GM15510 (cell line): Measurements from ENCODE around the gene FGF14.

Experiments used
- POLR2A ChIP-seq: IDR thresholded peaks from 3 replicates; pipeline ENCODE4 v1.6.1; 2011; ENCODE audit warnings: borderline replicate concordance; ENCODE audit not compliant: insufficient read length; ENCODE audit errors: extremely low read depth

Gene FGF14

GRCh38 chr13:102299366-102299765 lies 102.5 kb downstream of the FGF14 start:
- TF ChIP-seq POLR2A = no peak

GRCh38 chr13:102298051-102298450 lies 103.8 kb downstream of the FGF14 start:
- TF ChIP-seq POLR2A = no peak

GRCh38 chr13:102295316-102296048 lies 106.4 kb downstream of the FGF14 start:
- TF ChIP-seq POLR2A = no peak

GRCh38 chr13:102294407-102295018 lies 107.3 kb downstream of the FGF14 start:
- TF ChIP-seq POLR2A = no peak

GRCh38 chr13:102293723-102294122 lies 108.1 kb downstream of the FGF14 start:
- no peak for TF ChIP-seq POLR2A

GRCh38 chr13:102291587-102292218 lies 110.1 kb downstream of the FGF14 start:
- no peak for TF ChIP-seq POLR2A

GRCh38 chr13:102289606-102290005 lies 112.2 kb downstream of the FGF14 start:
- no peak for TF ChIP-seq POLR2A

GRCh38 chr13:102286326-102286725 lies 115.5 kb downstream of the FGF14 start:
- no peak for TF ChIP-seq POLR2A

- TF ChIP-seq POLR2A = no peak
These were observed 121.5 kb downstream of the FGF14 start for GRCh38 chr13:102280366-102280765.

GRCh38 chr13:102277286-102277685 lies 124.6 kb downstream of the FGF14 start:
- no peak for TF ChIP-seq POLR2A

- no peak for TF ChIP-seq POLR2A
These were observed 125.4 kb downstream of the FGF14 start for GRCh38 chr13:102276404-102276803.

- TF ChIP-seq POLR2A = no peak
These were observed 125.9 kb downstream of the FGF14 start for GRCh38 chr13:102275969-102276368.

GRCh38 chr13:102273111-102273510 lies 128.7 kb downstream of the FGF14 start:
- no peak for TF ChIP-seq POLR2A

- TF ChIP-seq POLR2A = no peak
These were observed 134.7 kb downstream of the FGF14 start for GRCh38 chr13:102267191-102267590.

GRCh38 chr13:102261809-102262208 lies 140.0 kb downstream of the FGF14 start:
- TF ChIP-seq POLR2A = no peak

- no peak for TF ChIP-seq POLR2A
These were observed 140.5 kb downstream of the FGF14 start for GRCh38 chr13:102261316-102261715.
